Measurements from ENCODE around the gene MATCAP1.

The MATCAP1 gene

GRCh38 chr16:67190448-67191399 lies 7.0 kb upstream of the MATCAP1 start:
- DNase-seq (ENCODE audit: low read depth), result peak; percentile 29
- no peak overlapping the region for H3K4me3 ChIP-seq (replicated peaks; ENCODE audit: low read depth, low read length)
- TF ChIP-seq CTCF (IDR thresholded peaks at IDR 0.05; ENCODE audit: low read length, missing control alignments), result no peak

GRCh38 chr16:67190041-67190440 lies 6.3 kb upstream of the MATCAP1 start, which contains the start of gene EXOC3L1:
EXOC3L1 (minus strand) TSS chr16:67190136; CDS start chr16:67189676, 460 bp downstream.
- DNase-seq (ENCODE audit: low read depth), result no peak
- TF ChIP-seq CTCF (IDR thresholded peaks at IDR 0.05; ENCODE audit: low read length, missing control alignments), result no peak
- no peak within 1 kb of the TSS for H3K4me3 ChIP-seq (replicated peaks; ENCODE audit: low read depth, low read length)

- no peak for DNase-seq (ENCODE audit: low read depth)
- TF ChIP-seq CTCF (IDR thresholded peaks at IDR 0.05; ENCODE audit: low read length, missing control alignments), result no peak
- no peak overlapping the region for H3K4me3 ChIP-seq (replicated peaks; ENCODE audit: low read depth, low read length)
Measured at GRCh38 chr16:67188798-67189197, 5.0 kb upstream of the MATCAP1 start.

- H3K4me3 ChIP-seq (replicated peaks; ENCODE audit: low read depth, low read length), result no peak overlapping the region
- DNase-seq (ENCODE audit: low read depth), result no peak
- no peak for TF ChIP-seq CTCF (IDR thresholded peaks at IDR 0.05; ENCODE audit: low read length, missing control alignments)
Measured at GRCh38 chr16:67188323-67188722, 4.6 kb upstream of the MATCAP1 start.

GRCh38 chr16:67187175-67187890 lies 3.6 kb upstream of the MATCAP1 start:
- DNase-seq (ENCODE audit: low read depth), result no peak
- TF ChIP-seq CTCF (IDR thresholded peaks at IDR 0.05; ENCODE audit: low read length, missing control alignments), result no peak
- H3K4me3 ChIP-seq (replicated peaks; ENCODE audit: low read depth, low read length), result no peak overlapping the region

- H3K4me3 ChIP-seq (replicated peaks; ENCODE audit: low read depth, low read length), result no peak overlapping the region
- no peak for TF ChIP-seq CTCF (IDR thresholded peaks at IDR 0.05; ENCODE audit: low read length, missing control alignments)
- no peak for DNase-seq (ENCODE audit: low read depth)
Measured at GRCh38 chr16:67186550-67186950, 2.8 kb upstream of the MATCAP1 start.
